HG02798 (cell line): ENCODE measurements around the gene RNF8.
"Not testable (repeated sequence)": the region's sequence is repeated elsewhere in the genome, so short reads cannot be mapped to it uniquely, and the experiment has no call there.

Experiments
- ATAC-seq: cut with Tn5 transposase; IDR thresholded peaks from one replicate; pipeline ENCODE4 v1.9.1; 2021; ENCODE audit warnings: mild to moderate bottlenecking; ENCODE audit not compliant: unreplicated experiment, poor library complexity

RNF8 gene

DNA sequence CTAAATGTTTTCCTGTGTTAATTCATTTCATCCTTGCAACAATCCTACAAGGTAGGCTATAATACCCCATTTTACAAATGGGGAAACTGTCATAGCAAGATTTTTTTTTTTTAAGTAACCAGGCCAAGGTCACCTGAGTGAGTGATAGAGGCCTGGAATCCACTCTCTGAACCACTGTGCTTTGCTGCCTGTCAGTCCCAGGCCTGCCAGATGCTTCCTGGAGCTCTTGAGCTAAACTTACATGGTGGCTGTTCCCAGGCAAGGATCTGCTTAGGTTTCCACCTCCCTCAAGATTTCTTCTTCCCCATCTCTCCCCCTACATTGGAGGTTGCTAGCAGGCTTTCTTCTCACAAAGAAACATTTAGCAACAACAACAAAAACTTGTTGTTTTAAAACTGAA lies 32.7 kb upstream of the RNF8 start:
- ATAC-seq = no peak

- ATAC-seq = no peak
Observed at GRCh38 chr6:37321516-37322415, 32.0 kb upstream of the RNF8 start.

- ATAC-seq = no peak
Observed at GRCh38 chr6:37323580-37323979, 30.2 kb upstream of the RNF8 start.

DNA sequence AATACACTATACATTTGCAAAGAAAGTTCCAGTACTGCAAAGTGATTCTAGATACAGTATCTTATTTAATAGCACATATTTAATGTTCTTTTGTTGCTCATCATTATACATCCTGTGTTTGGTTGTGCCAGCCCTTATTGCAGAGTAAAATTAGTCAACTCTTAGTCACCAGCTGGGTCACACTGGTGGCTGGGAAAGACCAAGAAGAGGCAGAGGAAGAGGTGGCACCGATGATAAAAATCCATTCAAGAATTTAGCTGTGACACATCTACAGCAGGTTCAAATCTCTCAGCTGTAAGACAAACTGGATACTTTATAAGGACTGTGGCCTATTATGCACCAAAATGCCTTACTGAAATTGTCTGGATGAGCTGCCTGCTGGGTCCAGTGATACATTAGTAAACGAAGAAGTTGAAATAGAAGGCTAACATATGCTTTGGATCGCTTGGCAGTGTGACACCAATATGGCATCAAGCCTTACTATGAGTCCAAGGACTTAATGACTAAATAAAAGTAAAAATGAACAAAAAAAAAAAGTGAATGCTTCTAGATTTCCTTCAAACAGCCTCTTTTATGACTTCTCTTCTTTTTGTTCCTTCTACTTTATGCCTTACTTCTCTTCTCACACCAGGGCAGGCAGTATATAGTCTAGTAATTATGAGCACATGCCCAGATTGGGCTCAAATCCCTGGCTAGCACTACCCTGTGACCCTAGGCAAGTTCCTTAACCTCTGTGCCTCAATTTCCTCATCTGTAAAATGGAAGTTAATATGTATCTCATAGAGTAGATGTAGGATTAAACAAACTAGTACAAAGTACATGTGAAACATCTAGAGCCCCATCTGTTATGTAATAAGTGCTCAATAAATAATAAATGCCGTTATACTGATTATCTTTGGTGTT lies 29.4 kb upstream of the RNF8 start:
- no peak for ATAC-seq

DNA sequence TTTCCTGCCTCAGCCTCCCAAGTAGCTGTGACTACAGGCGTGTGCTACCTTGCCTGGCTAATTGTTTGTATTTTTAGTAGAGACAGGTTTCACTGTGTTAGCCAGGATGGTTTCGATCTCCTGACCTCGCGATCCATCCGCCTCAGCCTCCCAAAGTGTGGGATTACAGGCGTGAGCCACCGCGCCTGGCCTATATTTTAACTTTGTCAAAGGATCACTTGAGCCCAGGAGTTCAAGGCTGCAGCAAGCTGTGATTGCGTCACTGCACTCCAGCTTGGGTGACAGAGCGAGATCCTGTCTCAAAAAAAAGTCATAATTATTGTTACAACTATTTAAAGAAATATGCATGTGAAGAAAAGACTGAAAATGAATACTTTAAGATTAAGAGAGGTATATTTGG lies 23.4 kb upstream of the RNF8 start:
- not testable (repeated sequence) for ATAC-seq

DNA sequence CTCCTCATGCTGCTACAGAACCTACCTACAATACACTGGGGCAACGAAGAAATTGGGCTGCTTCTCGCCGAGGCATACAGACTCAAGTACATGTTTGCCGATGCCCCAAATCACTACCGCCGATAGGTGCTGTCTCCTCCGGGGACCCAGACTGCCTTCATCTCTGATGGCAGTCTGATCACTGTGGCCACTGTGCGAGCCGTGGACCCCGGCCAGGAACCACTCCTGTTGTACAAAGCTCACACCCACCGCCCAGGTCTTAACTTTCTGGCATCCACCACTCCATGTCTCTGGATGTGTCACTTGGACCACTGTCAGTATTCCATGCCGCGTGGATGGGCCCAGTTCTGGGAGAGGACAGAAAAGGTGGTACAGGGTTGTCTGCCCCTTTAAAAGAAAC lies 22.7 kb upstream of the RNF8 start:
- ATAC-seq = no peak

DNA sequence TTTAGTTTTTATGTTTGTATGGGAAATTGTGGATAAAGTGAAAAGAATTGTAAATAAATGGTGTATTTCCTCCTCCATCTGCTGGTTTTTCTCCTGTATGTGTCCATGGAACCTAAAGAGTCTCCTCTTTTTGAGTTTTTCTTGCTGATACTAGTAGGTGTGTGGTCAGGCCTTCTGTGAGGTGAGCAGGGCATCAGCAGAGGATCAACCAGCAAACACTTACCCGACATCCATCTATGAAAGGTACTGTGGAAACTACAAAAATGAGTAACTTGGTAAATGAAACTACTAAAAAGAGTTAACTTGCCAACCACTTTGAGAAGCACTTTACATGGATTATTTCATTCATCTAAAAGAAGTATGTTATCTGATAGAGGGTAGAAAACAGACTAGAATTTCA lies 20.9 kb upstream of the RNF8 start:
- no peak for ATAC-seq

GRCh38 chr6:37334047-37334446 lies 19.7 kb upstream of the RNF8 start:
- ATAC-seq = no peak

GRCh38 chr6:37338317-37338716 lies 15.5 kb upstream of the RNF8 start:
- not testable (repeated sequence) for ATAC-seq

GRCh38 chr6:37338745-37339255 lies 15.0 kb upstream of the RNF8 start:
- no peak for ATAC-seq

- ATAC-seq = no peak
Observed at GRCh38 chr6:37339741-37340638, 13.8 kb upstream of the RNF8 start.

GRCh38 chr6:37340639-37340943 lies 13.2 kb upstream of the RNF8 start:
- ATAC-seq = no peak

- no peak for ATAC-seq
Observed at GRCh38 chr6:37343248-37343647, 10.5 kb upstream of the RNF8 start.

DNA sequence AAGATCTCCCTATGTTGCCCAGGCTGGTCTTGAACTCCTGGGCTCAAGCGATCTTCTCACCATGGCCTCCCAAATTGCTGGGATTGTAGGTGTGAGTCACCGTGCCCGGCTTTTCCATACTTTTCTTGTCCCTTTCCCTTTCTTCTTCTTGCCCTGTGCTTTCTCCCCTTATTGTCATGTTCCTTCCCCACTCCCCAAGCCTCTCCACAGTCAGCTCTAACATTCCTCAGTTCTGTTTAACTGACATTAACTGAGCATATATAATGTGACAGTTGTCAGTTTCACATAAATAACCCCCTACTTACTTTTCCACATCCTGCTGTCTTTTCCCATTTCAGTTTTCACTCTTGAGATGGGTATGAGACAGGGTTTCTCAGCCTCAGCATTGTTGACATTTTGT lies 9.5 kb upstream of the RNF8 start:
- no peak for ATAC-seq

DNA sequence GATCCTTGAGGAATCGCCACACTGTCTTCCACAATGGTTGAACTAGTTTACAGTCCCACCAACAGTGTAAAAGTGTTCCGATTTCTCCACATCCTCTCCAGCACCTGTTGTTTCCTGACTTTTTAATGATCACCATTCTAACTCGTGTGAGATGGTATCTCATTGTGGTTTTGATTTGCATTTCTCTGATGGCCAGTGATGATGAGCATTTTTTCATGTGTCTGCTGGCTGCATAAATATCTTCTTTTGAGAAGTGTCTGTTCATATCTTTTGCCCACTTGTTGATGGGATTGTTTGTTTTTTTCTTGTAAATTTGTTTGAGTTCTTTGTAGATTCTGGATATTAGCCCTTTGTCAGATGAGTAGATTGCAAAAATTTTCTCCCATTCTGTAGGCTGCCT lies 8.0 kb upstream of the RNF8 start:
- ATAC-seq = not testable (repeated sequence)

- no peak for ATAC-seq
Observed at GRCh38 chr6:37347177-37347576, 6.6 kb upstream of the RNF8 start.

GRCh38 chr6:37347670-37348111 lies 6.1 kb upstream of the RNF8 start:
- ATAC-seq = no peak

- no peak for ATAC-seq
Observed at GRCh38 chr6:37351027-37351426, 2.8 kb upstream of the RNF8 start.

GRCh38 chr6:37352384-37352783 lies 1.4 kb upstream of the RNF8 start:
- no peak for ATAC-seq
